Stimulated activated CD8-positive, alpha-beta memory T cell treated with anti-CD3 and anti-CD28 coated beads, Interleukin-4, amount 100 ng/mL, for 24 hours (primary cell): Measurements from ENCODE around the gene FERMT3.
"Not testable (repeated sequence)": the region's sequence is repeated elsewhere in the genome, so short reads cannot be mapped to it uniquely, and the experiment has no call there.

Experiments
- DNase-seq: peaks from one replicate; pipeline ENCODE4 v3.0.0-alpha.2; 2020; ENCODE audit warnings: low read depth

The FERMT3 gene

GRCh38 chr11:64235437-64236161 lies 29.1 kb downstream of the FERMT3 start:
- no peak for DNase-seq

GRCh38 chr11:64237484-64237951 lies 31.0 kb downstream of the FERMT3 start:
- no peak for DNase-seq

GRCh38 chr11:64238076-64238475 lies 31.6 kb downstream of the FERMT3 start:
- DNase-seq = no peak

GRCh38 chr11:64238999-64239398 lies 32.5 kb downstream of the FERMT3 start:
- DNase-seq = no peak

GRCh38 chr11:64239662-64240434 lies 33.3 kb downstream of the FERMT3 start:
- DNase-seq = no peak

- peak; percentile 96 for DNase-seq
Observed at GRCh38 chr11:64240435-64241240, 34.1 kb downstream of the FERMT3 start, which contains the start of gene FKBP2. Gene FKBP2 (plus strand): TSS chr11:64241095. CDS start chr11:64242388, 1,293 bp downstream.

GRCh38 chr11:64241241-64241490 lies 34.6 kb downstream of the FERMT3 start:
- peak; percentile 99 for DNase-seq

- DNase-seq = peak; percentile 15
Observed at GRCh38 chr11:64241491-64242374, 35.2 kb downstream of the FERMT3 start.

- DNase-seq = no peak
Observed at GRCh38 chr11:64243236-64243854, 36.8 kb downstream of the FERMT3 start.

- DNase-seq = no peak
Observed at GRCh38 chr11:64244107-64244506, 37.6 kb downstream of the FERMT3 start.

- DNase-seq = no peak
Observed at GRCh38 chr11:64244966-64245365, 38.4 kb downstream of the FERMT3 start.

GRCh38 chr11:64245401-64245796 lies 38.9 kb downstream of the FERMT3 start:
- DNase-seq = peak; percentile 22

GRCh38 chr11:64245797-64246620 lies 39.5 kb downstream of the FERMT3 start:
- DNase-seq = peak; percentile 74

- DNase-seq = not testable (repeated sequence)
Observed at GRCh38 chr11:64246621-64246870, 40.0 kb downstream of the FERMT3 start.

GRCh38 chr11:64246871-64247728 lies 40.6 kb downstream of the FERMT3 start, which contains the start of gene PPP1R14B:
Gene PPP1R14B (minus strand): TSS chr11:64246943. CDS start chr11:64246673, 270 bp downstream.
- peak; percentile 78 for DNase-seq

- no peak for DNase-seq
Observed at GRCh38 chr11:64247729-64248531, 41.4 kb downstream of the FERMT3 start.

- DNase-seq = no peak
Observed at GRCh38 chr11:64248578-64248977, 42.1 kb downstream of the FERMT3 start.

- no peak for DNase-seq
Observed at GRCh38 chr11:64249038-64249437, 42.5 kb downstream of the FERMT3 start.
